ENCODE data around the gene LRRTM1. TPM values are rescaled to one million over a fixed set of nuclear protein-coding genes. Genes with fewer than 3 reads are reported as not detected.

LRRTM1 gene
- total RNA-seq, 1 experiment from 2014 or later: not detected

GRCh38 chr2:80298954-80299353 lies 5.6 kb downstream of the LRRTM1 start:
- POLR2A ChIA-PET: no interaction called here
- no peaks in the 10 kb centered on the region for H3K36me3 ChIP-seq (ENCODE audit: control insufficient read depth in 1 of 2, insufficient read depth in 2 of 2, low read length in 2 of 2)
- CTCF ChIA-PET: no interaction called here
- no peak overlapping the region for H2AFZ ChIP-seq (ENCODE audit: low read depth, low read length, poor library complexity, severe bottlenecking)
- H3K9me2 ChIP-seq (ENCODE audit: insufficient read depth): no peaks in the 10 kb centered on the region
- no peak overlapping the region for H3K4me3 ChIP-seq (replicated peaks in 1 of 2; ENCODE audit: low read depth in 1 of 2, low read length in 2 of 2)
- H3K9me3 ChIP-seq (ENCODE audit: control insufficient read depth in 1 of 2, insufficient read depth in 1 of 2, low read depth in 1 of 2, low read length in 2 of 2): peaks cover 0 to 7% of the 10 kb centered on the region in 2 experiments; a peak in 2 of 4 replicates
- H3K79me2 ChIP-seq (ENCODE audit: insufficient read depth, low read length): no peaks in the 10 kb centered on the region
- no peaks in the 10 kb centered on the region for H3K27me3 ChIP-seq (ENCODE audit: insufficient read depth, low read length)
- RAD21 ChIA-PET (ENCODE audit: low non-redundant PET in 1 of 2, low total read pairs in 2 of 2, uncharacterized antibody in 2 of 2, unreplicated experiment in 2 of 2): no interaction called here
- no peak overlapping the region for H3K4me2 ChIP-seq (ENCODE audit: low read length)
- no peak for DNase-seq (ENCODE audit: low read depth, low spot score)
- no peaks in the 10 kb centered on the region for H4K20me1 ChIP-seq (ENCODE audit: insufficient read depth)
- no peak overlapping the region for H3K9ac ChIP-seq (ENCODE audit: low read length)
- no peak for ATAC-seq
- no peaks in the 10 kb centered on the region for H3K4me1 ChIP-seq (ENCODE audit: control insufficient read depth in 1 of 2, insufficient read depth in 2 of 2, low read length in 2 of 2)
- no peak overlapping the region for H3K27ac ChIP-seq (ENCODE audit: low read depth, low read length)
- no TSS peak for BruUV-seq (replicated peaks)
- TF ChIP-seq EGR1 (IDR thresholded peaks at IDR 0.05; ENCODE audit: low read depth) (no peak), RAD21 (IDR thresholded peaks at IDR 0.05; ENCODE audit: low read depth) (no peak), TCF7L2 (IDR thresholded peaks at IDR 0.05; ENCODE audit: borderline replicate concordance, extremely low read depth, insufficient read depth, insufficient read length) (no peak), ELF1 (IDR thresholded peaks at IDR 0.05; ENCODE audit: borderline replicate concordance, low read depth) (no peak), REST (IDR thresholded peaks at IDR 0.05; ENCODE audit: low read depth) (no peak), CBX3 (IDR thresholded peaks at IDR 0.05; ENCODE audit: low read depth) (no peak), EZH2 (IDR thresholded peaks at IDR 0.05) (no peak), YY1 (IDR thresholded peaks at IDR 0.05; ENCODE audit: extremely low read depth, insufficient replicate concordance, low read depth, low read length) (no peak), ZNF274 (IDR thresholded peaks at IDR 0.05; ENCODE audit: low read depth, low read length) (no peak), EZH2phosphoT487 (IDR thresholded peaks at IDR 0.05; ENCODE audit: borderline replicate concordance) (no peak), ZFX (IDR thresholded peaks at IDR 0.05) (no peak), SRF (IDR thresholded peaks at IDR 0.05; ENCODE audit: low read depth) (no peak), SIN3A (IDR thresholded peaks at IDR 0.05; ENCODE audit: low read depth) (no peak), POLR2A (IDR thresholded peaks at IDR 0.05; ENCODE audit: borderline replicate concordance, extremely low read depth, insufficient read depth, insufficient read length) (no peak), CEBPB (IDR thresholded peaks at IDR 0.05; ENCODE audit: low read depth) (no peak), SP1 (IDR thresholded peaks at IDR 0.05; ENCODE audit: low read depth) (no peak)
- TF ChIP-seq, protein P1, sequence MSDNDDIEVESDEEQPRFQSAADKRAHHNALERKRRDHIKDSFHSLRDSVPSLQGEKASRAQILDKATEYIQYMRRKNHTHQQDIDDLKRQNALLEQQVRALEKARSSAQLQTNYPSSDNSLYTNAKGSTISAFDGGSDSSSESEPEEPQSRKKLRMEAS (IDR thresholded peaks at IDR 0.05): no peak
- TF ChIP-seq, protein P2, sequence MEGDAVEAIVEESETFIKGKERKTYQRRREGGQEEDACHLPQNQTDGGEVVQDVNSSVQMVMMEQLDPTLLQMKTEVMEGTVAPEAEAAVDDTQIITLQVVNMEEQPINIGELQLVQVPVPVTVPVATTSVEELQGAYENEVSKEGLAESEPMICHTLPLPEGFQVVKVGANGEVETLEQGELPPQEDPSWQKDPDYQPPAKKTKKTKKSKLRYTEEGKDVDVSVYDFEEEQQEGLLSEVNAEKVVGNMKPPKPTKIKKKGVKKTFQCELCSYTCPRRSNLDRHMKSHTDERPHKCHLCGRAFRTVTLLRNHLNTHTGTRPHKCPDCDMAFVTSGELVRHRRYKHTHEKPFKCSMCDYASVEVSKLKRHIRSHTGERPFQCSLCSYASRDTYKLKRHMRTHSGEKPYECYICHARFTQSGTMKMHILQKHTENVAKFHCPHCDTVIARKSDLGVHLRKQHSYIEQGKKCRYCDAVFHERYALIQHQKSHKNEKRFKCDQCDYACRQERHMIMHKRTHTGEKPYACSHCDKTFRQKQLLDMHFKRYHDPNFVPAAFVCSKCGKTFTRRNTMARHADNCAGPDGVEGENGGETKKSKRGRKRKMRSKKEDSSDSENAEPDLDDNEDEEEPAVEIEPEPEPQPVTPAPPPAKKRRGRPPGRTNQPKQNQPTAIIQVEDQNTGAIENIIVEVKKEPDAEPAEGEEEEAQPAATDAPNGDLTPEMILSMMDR (IDR thresholded peaks at IDR 0.05 in 2 of 3, conservative IDR thresholded peaks at IDR 0.05 in 1 of 3; ENCODE audit: borderline replicate concordance in 1 of 3, insufficient read depth in 1 of 3, low read depth in 2 of 3, low read length in 2 of 3): no peak
- TF ChIP-seq, protein P3, sequence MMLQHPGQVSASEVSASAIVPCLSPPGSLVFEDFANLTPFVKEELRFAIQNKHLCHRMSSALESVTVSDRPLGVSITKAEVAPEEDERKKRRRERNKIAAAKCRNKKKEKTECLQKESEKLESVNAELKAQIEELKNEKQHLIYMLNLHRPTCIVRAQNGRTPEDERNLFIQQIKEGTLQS (IDR thresholded peaks at IDR 0.05): no peak
- TF ChIP-seq, protein P4, sequence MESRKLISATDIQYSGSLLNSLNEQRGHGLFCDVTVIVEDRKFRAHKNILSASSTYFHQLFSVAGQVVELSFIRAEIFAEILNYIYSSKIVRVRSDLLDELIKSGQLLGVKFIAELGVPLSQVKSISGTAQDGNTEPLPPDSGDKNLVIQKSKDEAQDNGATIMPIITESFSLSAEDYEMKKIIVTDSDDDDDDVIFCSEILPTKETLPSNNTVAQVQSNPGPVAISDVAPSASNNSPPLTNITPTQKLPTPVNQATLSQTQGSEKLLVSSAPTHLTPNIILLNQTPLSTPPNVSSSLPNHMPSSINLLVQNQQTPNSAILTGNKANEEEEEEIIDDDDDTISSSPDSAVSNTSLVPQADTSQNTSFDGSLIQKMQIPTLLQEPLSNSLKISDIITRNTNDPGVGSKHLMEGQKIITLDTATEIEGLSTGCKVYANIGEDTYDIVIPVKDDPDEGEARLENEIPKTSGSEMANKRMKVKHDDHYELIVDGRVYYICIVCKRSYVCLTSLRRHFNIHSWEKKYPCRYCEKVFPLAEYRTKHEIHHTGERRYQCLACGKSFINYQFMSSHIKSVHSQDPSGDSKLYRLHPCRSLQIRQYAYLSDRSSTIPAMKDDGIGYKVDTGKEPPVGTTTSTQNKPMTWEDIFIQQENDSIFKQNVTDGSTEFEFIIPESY (IDR thresholded peaks at IDR 0.05; ENCODE audit: extremely low read depth, insufficient replicate concordance, low read length): no peak
- intact Hi-C loops (cut with micrococcal nuclease): no loop called here
